Memory B cell (primary cell): ENCODE data around the gene RGS2.

Experiments
- ATAC-seq: fragments of 150-1000 bp; cut with Tn5 transposase; 2 replicates; pipeline ENCODE4 v1.10.0; 2021; ENCODE audit warnings: low read depth, mild to moderate bottlenecking, moderate library complexity
- DNase-seq, 2 donors: peaks; one replicate each; pipeline ENCODE4 v3.0.0; 2022; ENCODE audit warnings: low spot score in 2 of 2
- H3K27ac Mint-ChIP-seq: one replicate; pipeline ENCODE4 v1.8.0; 2022; ENCODE audit warnings: mild to moderate bottlenecking, moderate library complexity, mixed read lengths
- H3K27me3 Mint-ChIP-seq: one replicate; pipeline ENCODE4 v1.8.0; 2022; ENCODE audit warnings: mixed read lengths
- H3K36me3 Mint-ChIP-seq: one replicate; pipeline ENCODE4 v1.8.0; 2022; ENCODE audit warnings: mild to moderate bottlenecking, mixed read lengths
- H3K4me1 Mint-ChIP-seq: one replicate; pipeline ENCODE4 v1.8.0; 2022; ENCODE audit warnings: mixed read lengths
- H3K4me3 Mint-ChIP-seq: one replicate; pipeline ENCODE4 v1.8.0; 2022; ENCODE audit warnings: mild to moderate bottlenecking, moderate library complexity, mixed read lengths
- H3K9me3 Mint-ChIP-seq: one replicate; pipeline ENCODE4 v1.8.0; 2022; ENCODE audit warnings: mixed read lengths

Gene RGS2

GRCh38 chr1:192826791-192827546 is 18.1 kb downstream of the RGS2 start:
- no peak for DNase-seq
- Mint-ChIP-seq H3K4me1 (peaks cover 3% of the 10 kb centered on the region), H3K4me3 (no peak overlapping the region), H3K27me3 (peaks cover 14% of the 10 kb centered on the region), H3K9me3 (peaks cover 2% of the 10 kb centered on the region), H3K27ac (no peak overlapping the region), H3K36me3 (no peaks in the 10 kb centered on the region)
- ATAC-seq, result no peak

GRCh38 chr1:192830595-192831246 is 21.9 kb downstream of the RGS2 start:
- no peaks in the 10 kb centered on the region for H3K36me3 Mint-ChIP-seq
- H3K27me3 Mint-ChIP-seq, result peaks cover 14% of the 10 kb centered on the region
- H3K27ac Mint-ChIP-seq, result no peak overlapping the region
- H3K4me3 Mint-ChIP-seq, result no peak overlapping the region
- no peak for ATAC-seq
- no peak for DNase-seq
- peaks cover 2% of the 10 kb centered on the region for H3K9me3 Mint-ChIP-seq
- H3K4me1 Mint-ChIP-seq, result peaks cover 3% of the 10 kb centered on the region

DNA sequence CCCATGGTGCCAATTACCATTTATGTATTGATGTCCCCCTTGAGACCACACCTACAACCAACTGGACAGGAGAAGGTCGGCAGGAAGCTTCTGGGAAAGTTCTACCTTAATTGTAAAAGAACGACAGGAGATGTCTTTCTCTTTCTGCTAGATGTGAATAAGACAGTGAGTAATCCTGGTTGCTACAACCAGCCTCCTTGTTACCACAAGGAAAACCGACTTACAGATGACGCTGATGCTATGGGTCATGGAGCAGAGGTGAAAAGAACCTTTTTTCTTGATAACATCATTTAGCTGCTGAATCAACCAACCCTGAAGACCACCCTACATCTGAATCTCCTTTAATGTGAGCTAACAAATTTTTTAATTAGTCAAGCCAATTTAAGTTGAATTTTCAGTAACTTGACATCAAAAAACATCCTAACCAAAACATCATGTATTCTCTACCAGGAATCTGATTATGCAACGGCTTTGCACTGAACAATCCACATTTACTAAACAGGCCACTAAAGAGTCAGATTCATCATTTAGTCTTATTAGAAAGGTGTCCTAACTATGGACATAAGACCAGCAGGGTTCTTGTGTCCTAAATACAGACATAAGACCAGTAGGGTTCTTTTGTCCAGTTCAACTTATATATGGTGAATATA is 23.0 kb downstream of the RGS2 start:
- Mint-ChIP-seq H3K27me3 (peaks cover 14% of the 10 kb centered on the region), H3K4me1 (peaks cover 3% of the 10 kb centered on the region), H3K36me3 (no peaks in the 10 kb centered on the region), H3K4me3 (no peak overlapping the region), H3K27ac (no peak overlapping the region), H3K9me3 (peaks cover 2% of the 10 kb centered on the region)
- ATAC-seq, result no peak
- DNase-seq, result no peak

DNA sequence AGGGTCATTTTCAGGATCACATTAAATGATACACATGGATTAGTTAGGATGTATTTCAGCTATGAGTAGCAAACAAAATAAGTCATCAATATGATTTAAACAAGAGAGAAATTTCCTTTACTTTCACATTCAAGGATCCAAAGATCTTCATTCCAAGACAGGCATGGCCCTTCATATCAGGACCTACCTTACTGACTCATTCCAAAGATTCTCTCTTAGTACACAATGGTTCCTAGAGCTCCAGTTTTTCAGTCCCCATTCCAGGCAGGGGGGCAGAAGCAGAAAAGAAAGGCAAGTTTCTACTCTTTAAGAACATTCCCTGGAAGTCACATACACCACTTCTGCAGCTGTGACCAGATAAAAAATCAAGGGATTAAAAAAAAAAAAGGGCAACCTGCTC is 23.7 kb downstream of the RGS2 start:
- DNase-seq (no peak), ATAC-seq (no peak)
- Mint-ChIP-seq H3K4me3 (no peak overlapping the region), H3K4me1 (peaks cover 3% of the 10 kb centered on the region), H3K27me3 (peaks cover 12% of the 10 kb centered on the region), H3K27ac (no peak overlapping the region), H3K36me3 (no peaks in the 10 kb centered on the region), H3K9me3 (peaks cover 2% of the 10 kb centered on the region)

- no peak for DNase-seq
- ATAC-seq, result no peak
- Mint-ChIP-seq H3K27ac (no peak overlapping the region), H3K4me3 (no peak overlapping the region), H3K27me3 (peaks cover 4% of the 10 kb centered on the region), H3K36me3 (no peaks in the 10 kb centered on the region), H3K9me3 (no peaks in the 10 kb centered on the region), H3K4me1 (peaks cover 3% of the 10 kb centered on the region)
Observed at GRCh38 chr1:192835116-192835515, 26.3 kb downstream of the RGS2 start.

- H3K4me1 Mint-ChIP-seq, result no peaks in the 10 kb centered on the region
- DNase-seq (no peak), ATAC-seq (no peak)
- H3K4me3 Mint-ChIP-seq, result no peak overlapping the region
- no peaks in the 10 kb centered on the region for H3K9me3 Mint-ChIP-seq
- H3K27ac Mint-ChIP-seq, result no peak overlapping the region
- no peaks in the 10 kb centered on the region for H3K36me3 Mint-ChIP-seq
- peaks cover 4% of the 10 kb centered on the region for H3K27me3 Mint-ChIP-seq
Observed at GRCh38 chr1:192839162-192840066, 30.6 kb downstream of the RGS2 start.

DNA sequence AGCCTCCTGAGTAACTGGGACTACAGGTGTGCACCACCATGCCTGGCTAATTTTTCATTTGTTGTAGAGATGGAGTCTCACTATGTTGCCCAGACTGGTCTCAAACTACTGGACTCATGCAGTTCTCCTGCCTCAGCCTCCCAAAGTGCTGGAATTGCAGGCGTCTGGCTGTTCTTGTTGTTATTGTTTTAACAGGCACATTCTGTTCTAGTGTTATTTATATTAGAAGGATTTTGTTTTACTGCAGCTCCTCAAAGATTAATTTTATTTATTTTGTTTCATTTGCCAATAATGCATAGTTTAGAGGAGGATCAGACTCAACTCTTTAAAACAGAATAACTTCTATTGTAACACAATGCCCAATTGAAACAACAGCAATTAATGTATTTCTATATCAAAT is 35.5 kb downstream of the RGS2 start:
- Mint-ChIP-seq H3K9me3 (no peaks in the 10 kb centered on the region), H3K4me1 (no peaks in the 10 kb centered on the region), H3K27me3 (peaks cover 3% of the 10 kb centered on the region), H3K36me3 (no peaks in the 10 kb centered on the region), H3K4me3 (no peak overlapping the region), H3K27ac (no peak overlapping the region)
- DNase-seq (no peak), ATAC-seq (no peak)

- ATAC-seq, result no peak
- no peak overlapping the region for H3K4me3 Mint-ChIP-seq
- DNase-seq, result no peak
- H3K9me3 Mint-ChIP-seq, result no peaks in the 10 kb centered on the region
- H3K27ac Mint-ChIP-seq, result no peak overlapping the region
- H3K36me3 Mint-ChIP-seq, result no peaks in the 10 kb centered on the region
- H3K4me1 Mint-ChIP-seq, result no peaks in the 10 kb centered on the region
- H3K27me3 Mint-ChIP-seq, result peaks cover 5% of the 10 kb centered on the region
Observed at GRCh38 chr1:192846950-192847349, 38.1 kb downstream of the RGS2 start.

DNA sequence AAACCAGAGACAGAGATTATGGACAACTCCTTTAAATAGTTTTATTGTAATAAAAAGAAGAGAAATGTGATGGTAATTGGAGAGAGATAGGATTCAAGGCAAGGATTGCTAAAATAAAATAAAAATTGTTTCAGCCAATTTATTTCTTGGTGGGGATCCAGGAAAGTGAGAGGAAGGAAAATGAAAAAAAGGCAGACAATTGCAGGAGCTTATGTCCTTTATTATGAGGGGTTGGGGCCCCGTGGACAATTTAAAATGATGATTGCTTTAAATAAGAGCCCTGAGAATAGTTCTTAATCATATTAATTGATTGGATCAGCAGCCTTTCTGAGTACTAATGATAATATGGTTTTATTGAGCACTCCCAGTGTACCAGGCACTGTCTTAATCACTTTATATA is 40.2 kb downstream of the RGS2 start:
- H3K27ac Mint-ChIP-seq, result no peak overlapping the region
- H3K27me3 Mint-ChIP-seq, result peaks cover 5% of the 10 kb centered on the region
- H3K4me1 Mint-ChIP-seq, result no peaks in the 10 kb centered on the region
- H3K4me3 Mint-ChIP-seq, result no peak overlapping the region
- H3K36me3 Mint-ChIP-seq, result no peaks in the 10 kb centered on the region
- DNase-seq (no peak), ATAC-seq (no peak)
- no peaks in the 10 kb centered on the region for H3K9me3 Mint-ChIP-seq

DNA sequence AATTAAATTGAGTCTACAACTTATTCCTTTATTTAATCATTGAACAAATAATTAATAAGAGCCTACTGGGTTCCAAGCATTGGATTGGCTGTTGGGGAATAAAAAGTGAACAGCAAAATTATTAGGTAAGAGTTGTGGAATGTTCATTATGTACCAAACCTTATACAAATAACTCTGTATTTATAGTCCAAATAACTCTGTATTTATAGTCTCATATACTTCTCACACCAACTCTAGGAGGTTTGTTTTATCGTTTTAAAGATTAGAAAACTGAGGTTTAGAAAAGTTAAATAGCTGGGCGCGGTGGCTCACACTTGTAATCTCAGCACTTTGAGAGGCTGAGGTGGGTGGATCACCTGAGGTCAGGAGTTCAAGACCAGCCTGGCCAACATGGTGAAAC is 40.6 kb downstream of the RGS2 start:
- Mint-ChIP-seq H3K4me1 (no peaks in the 10 kb centered on the region), H3K36me3 (no peaks in the 10 kb centered on the region), H3K4me3 (no peak overlapping the region), H3K27me3 (peaks cover 5% of the 10 kb centered on the region), H3K9me3 (no peaks in the 10 kb centered on the region), H3K27ac (no peak overlapping the region)
- no peak for DNase-seq
- no peak for ATAC-seq

- Mint-ChIP-seq H3K27me3 (peaks cover 5% of the 10 kb centered on the region), H3K36me3 (no peaks in the 10 kb centered on the region), H3K4me3 (no peak overlapping the region), H3K27ac (no peak overlapping the region), H3K9me3 (no peaks in the 10 kb centered on the region), H3K4me1 (no peaks in the 10 kb centered on the region)
- DNase-seq (no peak), ATAC-seq (no peak)
Observed at GRCh38 chr1:192852001-192852947, 43.4 kb downstream of the RGS2 start.

DNA sequence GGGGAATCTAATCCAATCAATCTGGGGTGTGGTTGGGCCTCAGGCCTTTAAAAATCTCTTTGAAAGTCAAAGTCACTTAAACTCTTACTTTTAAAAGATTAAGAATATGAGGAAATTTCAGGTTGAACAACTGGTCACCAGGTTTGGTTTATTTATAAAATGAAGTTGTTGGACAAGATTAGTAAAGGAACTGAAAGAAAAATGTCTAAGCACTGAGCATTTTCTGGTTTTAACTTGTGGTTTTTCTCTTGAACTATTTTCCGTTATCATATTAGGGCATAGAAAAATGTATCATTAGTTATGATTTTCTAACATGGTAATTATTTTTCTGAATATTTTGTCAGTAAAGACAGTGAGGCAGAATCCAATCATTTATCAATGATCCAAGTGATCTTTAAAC is 49.6 kb downstream of the RGS2 start:
- no peaks in the 10 kb centered on the region for H3K4me1 Mint-ChIP-seq
- no peak overlapping the region for H3K27ac Mint-ChIP-seq
- H3K36me3 Mint-ChIP-seq, result no peaks in the 10 kb centered on the region
- no peaks in the 10 kb centered on the region for H3K9me3 Mint-ChIP-seq
- DNase-seq (no peak), ATAC-seq (no peak)
- H3K4me3 Mint-ChIP-seq, result no peak overlapping the region
- peaks cover 3% of the 10 kb centered on the region for H3K27me3 Mint-ChIP-seq

DNA sequence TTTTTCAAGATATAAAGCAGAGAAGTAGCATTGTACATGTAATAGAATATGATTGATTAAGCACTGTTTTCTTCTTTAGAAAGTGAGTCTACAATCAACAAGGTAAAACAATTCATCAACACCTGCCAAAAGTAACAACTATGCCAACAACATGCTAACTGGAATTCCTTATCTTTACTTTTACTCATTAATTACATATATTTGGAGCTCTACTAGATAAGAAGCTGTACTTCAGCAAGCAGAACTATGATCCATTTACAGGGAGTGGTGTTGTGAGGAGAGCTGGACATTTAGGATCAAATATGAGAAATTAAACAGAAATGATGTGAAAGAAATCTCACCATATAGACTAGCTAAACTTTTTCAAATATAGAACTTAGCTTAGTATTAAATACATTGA is 51.0 kb downstream of the RGS2 start:
- H3K9me3 Mint-ChIP-seq, result no peaks in the 10 kb centered on the region
- H3K27me3 Mint-ChIP-seq, result peaks cover 3% of the 10 kb centered on the region
- H3K4me1 Mint-ChIP-seq, result no peaks in the 10 kb centered on the region
- ATAC-seq (no peak), DNase-seq (no peak)
- no peak overlapping the region for H3K4me3 Mint-ChIP-seq
- H3K27ac Mint-ChIP-seq, result no peak overlapping the region
- H3K36me3 Mint-ChIP-seq, result no peaks in the 10 kb centered on the region
